ENCODE measurements around the gene PARD3. TPM values are rescaled to one million over a fixed set of nuclear protein-coding genes. Genes with fewer than 3 reads are reported as not detected.

Gene PARD3
- total RNA-seq, 1 donor from 2014 or later = 97.8 TPM

DNA sequence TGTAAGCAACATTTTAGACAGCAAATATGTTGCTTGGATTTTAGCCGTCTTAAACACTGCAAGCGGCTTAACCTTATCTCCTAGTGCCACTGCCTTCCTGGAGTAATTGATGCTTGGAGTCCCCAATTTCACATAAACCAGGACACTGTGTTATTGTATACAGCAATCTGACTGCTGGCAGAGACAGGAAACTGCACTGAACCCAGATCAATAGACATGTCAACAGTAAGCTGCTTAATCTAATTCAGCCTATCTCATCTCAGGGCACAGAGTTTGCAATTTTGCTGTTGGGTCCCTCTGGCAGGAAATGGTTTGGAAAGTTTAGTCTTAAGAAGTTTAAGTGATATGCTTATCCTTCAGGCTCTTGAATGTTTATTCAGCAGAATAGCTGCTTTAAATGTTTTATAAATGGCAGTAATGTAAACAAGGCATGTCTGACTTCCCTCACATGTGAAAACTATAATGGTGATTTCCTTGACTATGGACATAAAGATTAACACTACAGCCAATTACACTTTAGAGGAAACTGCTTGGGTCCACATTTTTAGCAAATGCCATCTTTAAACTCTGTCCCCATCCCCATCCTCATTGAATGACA is 598.6 kb downstream of the PARD3 start:
- TF ChIP-seq, protein P1, sequence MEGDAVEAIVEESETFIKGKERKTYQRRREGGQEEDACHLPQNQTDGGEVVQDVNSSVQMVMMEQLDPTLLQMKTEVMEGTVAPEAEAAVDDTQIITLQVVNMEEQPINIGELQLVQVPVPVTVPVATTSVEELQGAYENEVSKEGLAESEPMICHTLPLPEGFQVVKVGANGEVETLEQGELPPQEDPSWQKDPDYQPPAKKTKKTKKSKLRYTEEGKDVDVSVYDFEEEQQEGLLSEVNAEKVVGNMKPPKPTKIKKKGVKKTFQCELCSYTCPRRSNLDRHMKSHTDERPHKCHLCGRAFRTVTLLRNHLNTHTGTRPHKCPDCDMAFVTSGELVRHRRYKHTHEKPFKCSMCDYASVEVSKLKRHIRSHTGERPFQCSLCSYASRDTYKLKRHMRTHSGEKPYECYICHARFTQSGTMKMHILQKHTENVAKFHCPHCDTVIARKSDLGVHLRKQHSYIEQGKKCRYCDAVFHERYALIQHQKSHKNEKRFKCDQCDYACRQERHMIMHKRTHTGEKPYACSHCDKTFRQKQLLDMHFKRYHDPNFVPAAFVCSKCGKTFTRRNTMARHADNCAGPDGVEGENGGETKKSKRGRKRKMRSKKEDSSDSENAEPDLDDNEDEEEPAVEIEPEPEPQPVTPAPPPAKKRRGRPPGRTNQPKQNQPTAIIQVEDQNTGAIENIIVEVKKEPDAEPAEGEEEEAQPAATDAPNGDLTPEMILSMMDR (conservative IDR thresholded peaks at IDR 0.05; ENCODE audit: low read depth, low read length) = no peak
- no peak for DNase-seq (ENCODE audit: low read depth)
- no peak overlapping the region for H3K4me3 ChIP-seq (ENCODE audit: low read depth, low read length)

DNA sequence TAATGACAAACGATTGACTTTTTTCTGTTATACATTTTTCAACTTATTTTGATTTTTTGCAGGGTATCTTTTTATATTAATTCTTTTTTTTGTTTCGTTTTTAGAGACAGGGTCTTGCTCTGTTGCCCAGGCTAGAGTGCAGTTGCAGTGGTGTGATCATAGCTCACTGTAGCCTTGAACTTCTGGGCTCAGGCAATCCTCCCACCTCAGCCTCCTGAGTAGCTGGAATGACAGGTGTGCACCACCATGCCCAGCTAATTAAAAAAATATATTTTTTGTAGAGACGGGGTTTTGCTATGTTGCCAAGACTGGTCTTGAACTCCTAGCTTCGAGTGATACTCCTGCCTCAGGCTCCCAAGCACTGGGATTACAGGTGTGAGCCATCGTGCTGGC is 601.3 kb downstream of the PARD3 start:
- DNase-seq (ENCODE audit: low read depth) = no peak
- TF ChIP-seq, protein P1 (conservative IDR thresholded peaks at IDR 0.05; ENCODE audit: low read depth, low read length) = no peak
- no peak overlapping the region for H3K4me3 ChIP-seq (ENCODE audit: low read depth, low read length)

- TF ChIP-seq, protein P1 (conservative IDR thresholded peaks at IDR 0.05; ENCODE audit: low read depth, low read length) = no peak
- no peak for DNase-seq (ENCODE audit: low read depth)
Measured at GRCh38 chr10:34213193-34213804, 601.8 kb downstream of the PARD3 start.

GRCh38 chr10:34207343-34207742 is 607.8 kb downstream of the PARD3 start:
- DNase-seq (ENCODE audit: low read depth) = no peak
- H3K4me3 ChIP-seq (ENCODE audit: low read depth, low read length) = no peak overlapping the region
- TF ChIP-seq, protein P1 (conservative IDR thresholded peaks at IDR 0.05; ENCODE audit: low read depth, low read length) = no peak

More at GRCh38 chr10:34213193-34213804, 601.8 kb downstream of the PARD3 start:
- H3K4me3 ChIP-seq (ENCODE audit: low read depth, low read length) = no peak overlapping the region

DNA sequence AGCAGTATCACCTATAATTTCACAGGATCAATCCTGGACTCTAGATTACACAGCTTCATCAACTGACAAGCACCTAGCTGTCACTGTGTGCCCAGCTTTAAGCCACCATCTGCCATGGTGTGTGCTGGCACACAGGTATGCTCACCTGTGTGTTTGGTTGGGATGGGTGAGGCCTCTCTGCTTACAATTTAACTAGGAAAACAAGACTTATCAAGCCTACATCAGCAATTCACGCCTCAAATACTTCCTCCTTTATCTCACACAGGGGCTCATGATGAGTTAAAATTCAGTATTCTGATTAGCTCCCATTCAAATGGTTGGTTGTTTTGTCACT is 608.2 kb downstream of the PARD3 start:
- no peak for DNase-seq (ENCODE audit: low read depth)
- TF ChIP-seq, protein P1 (conservative IDR thresholded peaks at IDR 0.05; ENCODE audit: low read depth, low read length) = no peak
- no peak overlapping the region for H3K4me3 ChIP-seq (ENCODE audit: low read depth, low read length)

GRCh38 chr10:34206078-34206934 is 608.8 kb downstream of the PARD3 start:
- no peak overlapping the region for H3K4me3 ChIP-seq (ENCODE audit: low read depth, low read length)
- DNase-seq (ENCODE audit: low read depth) = no peak
- TF ChIP-seq, protein P1 (conservative IDR thresholded peaks at IDR 0.05; ENCODE audit: low read depth, low read length) = no peak
